Lung (tissue), 16 donors: ENCODE results near the gene PIK3CG. TPM values are rescaled to one million over a fixed set of nuclear protein-coding genes. Genes with fewer than 3 reads are reported as not detected.

Experiments
- ATAC-seq: fragments of 200-7000 bp; cut with Tn5 transposase; one replicate; pipeline ENCODE4 v1.9.1; 2020; ENCODE audit warnings: moderate number of reproducible peaks; ENCODE audit not compliant: insufficient read depth, low FRiP score
- DNase-seq, 3 donors: peaks; one replicate each; pipeline ENCODE4 v3.0.0-alpha.2; 2013 to 2017
- H3K27ac ChIP-seq, 2 donors: one replicate each; pipeline ENCODE4 v1.5.1; 2013; ENCODE audit warnings: mild to moderate bottlenecking in 2 of 2, moderate library complexity in 2 of 2, control low read depth in 1 of 2, inconsistent platforms in 1 of 2, low read depth in 1 of 2, low read length in 1 of 2
- H3K27me3 ChIP-seq, 3 donors: one replicate each; pipeline ENCODE4 v1.5.1; 2013; ENCODE audit warnings: low read length in 2 of 3; ENCODE audit not compliant: control insufficient read depth in 3 of 3, insufficient read depth in 3 of 3
- H3K36me3 ChIP-seq, 4 donors: one replicate each; pipeline ENCODE4 v1.5.1; 2013; ENCODE audit warnings: low read length in 4 of 4, mild to moderate bottlenecking in 1 of 4, moderate library complexity in 1 of 4; ENCODE audit not compliant: control insufficient read depth in 4 of 4, insufficient read depth in 4 of 4
- H3K4me1 ChIP-seq, 5 donors: one replicate each; pipeline ENCODE4 v1.5.1; 2013; ENCODE audit warnings: low read length in 5 of 5, mild to moderate bottlenecking in 2 of 5, moderate library complexity in 1 of 5; ENCODE audit not compliant: control insufficient read depth in 5 of 5, insufficient read depth in 5 of 5
- H3K4me3 ChIP-seq: one replicate; pipeline ENCODE4 v1.5.1; 2013; ENCODE audit warnings: mild to moderate bottlenecking, control low read depth, moderate library complexity
- H3K9ac ChIP-seq, 2 donors: one replicate each; pipeline ENCODE4 v1.5.1; 2013; ENCODE audit warnings: low read length in 2 of 2, control low read depth in 1 of 2; ENCODE audit not compliant: insufficient read depth in 1 of 2
- H3K9me3 ChIP-seq, 4 donors: one replicate each; pipeline ENCODE4 v1.5.1; 2013; ENCODE audit warnings: low read length in 3 of 4, mild to moderate bottlenecking in 1 of 4, moderate library complexity in 1 of 4; ENCODE audit not compliant: control insufficient read depth in 4 of 4, insufficient read depth in 3 of 4
- CTCF ChIP-seq: IDR thresholded peaks from 2 replicates; pipeline ENCODE4 v1.5.1; 2012; ENCODE audit warnings: mild to moderate bottlenecking; ENCODE audit errors: control extremely low read depth, extremely low read depth
- WGBS, 2 donors: extraction: QIAGEN DNeasy Blood & Tissue Kit; methylation state at CpG; one replicate each; pipeline ENCODE4 v1.1.7; 2013; 5-methylcytosine and 5-hydroxymethylcytosine counted together
- long read RNA-seq, 5 donors: transcript quantifications; one replicate each; lab custom pipeline, GENCODE V29; 2026
- polyA plus RNA-seq, 2 donors: library from polyadenylated mRNA; stranded (reverse); fragments of 200-250 nt; gene quantifications; one replicate each; pipeline ENCODE4 v1.2.1, GENCODE V29; 2013
- total RNA-seq, 2 donors: library from RNA; depleted of rRNA in 1 of 2; stranded (reverse); fragments of >200 nt in 1 of 2; gene quantifications; one replicate each; pipeline ENCODE4 v1.2.1, GENCODE V29; 2014 to 2021
- donor health status: control.
- donor health status: control.
- donor health status: Bipolar disorder and iron deficiency.
- donor health status: healthy.
- donor health status: DM: yes; HTN: yes; CAD: no.

The PIK3CG gene
- total RNA-seq (10 to 100 TPM; 10.1 to 10.8 TPM), polyA plus RNA-seq (1 to 10 TPM in 1 of 2 donors, under 1 TPM in 1; 0.61 to 3.5 TPM)
- long read RNA-seq, donor 1, result 0 reads
- long read RNA-seq, donor 2, result 0 reads
- long read RNA-seq, donor 3, result 0 reads
- long read RNA-seq, donor 4, result 0 reads
- long read RNA-seq, donor 5, result 0 reads

GRCh38 chr7:106865130-106866041 is at the start of gene PIK3CG:
Gene PIK3CG, plus strand, starts transcription at chr7:106865282. Its CDS starts 2,280 bp downstream, at chr7:106867562.
- peak within 1 kb of the TSS in 1 of 2 donors; percentile 57 for H3K27ac ChIP-seq
- peaks cover 0 to 3% (median 0%) of the 10 kb centered on the region in 5 donors for H3K4me1 ChIP-seq
- ATAC-seq (peak; percentile 73), DNase-seq (peak in 2 of 3 donors; percentile 34 to 36)
- H3K9me3 ChIP-seq, result peaks cover 0 to 5% (median 0%) of the 10 kb centered on the region in 4 donors
- WGBS, 2 donors, result 14 to 33% methylated on average over 13 of the region's 13 CpGs
- no peak within 1 kb of the TSS for H3K9ac ChIP-seq
- no peaks in the 10 kb centered on the region for H3K36me3 ChIP-seq
- TF ChIP-seq CTCF, result no peak
- no peaks in the 10 kb centered on the region for H3K27me3 ChIP-seq
- no peak within 1 kb of the TSS for H3K4me3 ChIP-seq

- DNase-seq (no peak), ATAC-seq (no peak)
- Histone ChIP-seq H3K9ac (no peak overlapping the region), H3K4me3 (no peak overlapping the region), H3K4me1 (no peaks in the 10 kb centered on the region), H3K9me3 (peaks cover 0 to 3% (median 0%) of the 10 kb centered on the region in 4 donors), H3K27ac (no peak overlapping the region), H3K36me3 (no peaks in the 10 kb centered on the region), H3K27me3 (no peaks in the 10 kb centered on the region)
- no peak for TF ChIP-seq CTCF
- 79 to 87% methylated on average over 1 of the region's 1 CpG for WGBS, 2 donors
Measured at GRCh38 chr7:106817098-106817497, 48.0 kb upstream of the PIK3CG start.

GRCh38 chr7:106818736-106819135 is 46.3 kb upstream of the PIK3CG start:
- Histone ChIP-seq H3K27ac (no peak overlapping the region), H3K9me3 (peaks cover 0 to 3% (median 0%) of the 10 kb centered on the region in 4 donors), H3K4me1 (no peaks in the 10 kb centered on the region), H3K27me3 (no peaks in the 10 kb centered on the region), H3K9ac (no peak overlapping the region), H3K36me3 (no peaks in the 10 kb centered on the region), H3K4me3 (no peak overlapping the region)
- ATAC-seq (no peak), DNase-seq (no peak)
- no peak for TF ChIP-seq CTCF
- 0 to 60% methylated on average over 1 of the region's 1 CpG for WGBS, 2 donors
